K562 (cell line): ENCODE data around the gene SLC38A8. TPM values are rescaled to one million over a fixed set of nuclear protein-coding genes. Genes with fewer than 3 reads are reported as not detected.

ENCODE experiments used
- ATAC-seq: fragments of 200-7000 bp; cut with Tn5 transposase; 3 replicates; pipeline ENCODE4 v1.9.1; 2020; ENCODE audit warnings: moderate library complexity
- BruUV-seq: library from RNA; stranded (reverse); fragments of 400-500 nt; replicated peaks from 2 replicates; lab custom pipeline; 2021; lab: Mats Ljungman, UMichigan
- CTCF ChIA-PET: fragments of 300-600 bp; formaldehyde crosslinking; extraction: SDS; loops from one replicate; lab custom pipeline; 2021; ENCODE audit warnings: low intra/inter-chr PET ratio; lab: Yijun Ruan, JAX
- POLR2A ChIA-PET: fragments of 300-600, 350-650 bp; sonication (Branson Sonifier 250); formaldehyde crosslinking; extraction: SDS; loops from one replicate; lab custom pipeline; 2021; ENCODE audit warnings: antibody characterized with exemption, inconsistent platforms; lab: Yijun Ruan, JAX
- DNase-seq, 4 experiments: peaks; one replicate each; pipeline versions ENCODE4 v3.0.0 to v3.0.0-alpha.2; 2011 to 2018; ENCODE audit warnings: low spot score in 3 of 4, mixed read lengths in 3 of 4; ENCODE audit errors: extremely low read depth in 1 of 4
- FAIRE-seq: peaks from 2 replicates; lab custom pipeline; 2011; peaks lifted over from hg19 to GRCh38; lab: Jason Lieb, UNC
- H2AFZ ChIP-seq: 2 replicates; pipeline ENCODE4 v1.6.0; 2011; ENCODE audit warnings: low read depth, low read length, control low read depth, inconsistent platforms
- H3K27ac ChIP-seq: fragments of 200-600 bp; 3 replicates; pipeline ENCODE4 v1.8.0; 2011; ENCODE audit warnings: low read depth, mild to moderate bottlenecking, control low read depth, inconsistent platforms, low read length, moderate library complexity, mixed read lengths; ENCODE audit errors: extremely low read depth
- H3K27me3 ChIP-seq, 2 experiments: fragments of 300-600 bp in 1 of 2; 2 replicates in 1 of 2; 3 replicates in 1 of 2; pipeline versions ENCODE4 v1.6.0 to v1.8.0; 2011; ENCODE audit warnings: inconsistent platforms in 2 of 2, low read length in 2 of 2, mild to moderate bottlenecking in 1 of 2, mixed read lengths in 1 of 2, moderate library complexity in 1 of 2; ENCODE audit not compliant: control insufficient read depth in 2 of 2, insufficient read depth in 2 of 2
- H3K36me3 ChIP-seq: fragments of 300-600 bp; 3 replicates; pipeline ENCODE4 v1.8.0; 2011; ENCODE audit warnings: mild to moderate bottlenecking, low read length, inconsistent platforms; ENCODE audit not compliant: control insufficient read depth, insufficient read depth
- H3K4me1 ChIP-seq, 2 experiments: fragments of 200-600 bp in 1 of 2; replicated peaks in 1 of 2; 2 replicates in 1 of 2; 3 replicates in 1 of 2; pipeline versions ENCODE4 v1.5.1 to v1.8.0; 2011; ENCODE audit warnings: inconsistent platforms in 2 of 2, low read length in 2 of 2, mild to moderate bottlenecking in 1 of 2, mixed read lengths in 1 of 2, moderate library complexity in 1 of 2; ENCODE audit not compliant: control insufficient read depth in 2 of 2, insufficient read depth in 2 of 2
- H3K4me2 ChIP-seq: 2 replicates; pipeline ENCODE4 v1.6.1; 2011; ENCODE audit warnings: low read length, control low read depth, inconsistent platforms, mixed read lengths; ENCODE audit not compliant: insufficient read depth
- H3K4me3 ChIP-seq: fragments of 200-600 bp; sonication (generic), shearing (Covaris generic); 2 replicates; pipeline ENCODE4 v1.5.1; 2016; ENCODE audit warnings: control low read depth, inconsistent platforms
- H3K79me2 ChIP-seq: fragments of 200-600 bp; 3 replicates; pipeline ENCODE4 v1.8.0; 2011; ENCODE audit warnings: low read length, inconsistent platforms; ENCODE audit not compliant: control insufficient read depth, insufficient read depth
- H3K9ac ChIP-seq, 2 experiments: 2 replicates each; pipeline versions ENCODE4 v1.6.0 to v1.6.1; 2011; ENCODE audit warnings: low read depth in 2 of 2, low read length in 2 of 2, control low read depth in 1 of 2, inconsistent platforms in 1 of 2, mild to moderate bottlenecking in 1 of 2, mixed read lengths in 1 of 2; ENCODE audit not compliant: insufficient read depth in 1 of 2
- H3K9me1 ChIP-seq: one replicate; pipeline ENCODE4 v1.6.0; 2011; ENCODE audit warnings: inconsistent platforms, mild to moderate bottlenecking, low read length, moderate library complexity; ENCODE audit not compliant: control insufficient read depth, insufficient read depth
- H3K9me3 ChIP-seq: replicated peaks from 2 replicates; pipeline ENCODE4 v1.5.1; 2011; ENCODE audit warnings: low read depth, low read length, inconsistent platforms; ENCODE audit not compliant: control insufficient read depth, insufficient read depth
- H4K20me1 ChIP-seq: replicated peaks from 2 replicates; pipeline ENCODE4 v1.6.1; 2011; ENCODE audit warnings: low read length, inconsistent platforms, mixed read lengths; ENCODE audit not compliant: control insufficient read depth, insufficient read depth
- CREB1 ChIP-seq, 2 experiments: sonication (generic) in 1 of 2; formaldehyde crosslinking in 1 of 2; IDR thresholded peaks; 2 replicates each; pipeline versions ENCODE4 v1.6.1 to v1.8.0; 2012 to 2022; ENCODE audit warnings: inconsistent platforms in 1 of 2, mild to moderate bottlenecking in 1 of 2, missing genetic modification reagents in 1 of 2, moderate library complexity in 1 of 2
- DPF2 ChIP-seq: fragments of 450-650 bp; IDR thresholded peaks from 2 replicates; pipeline ENCODE4 v1.6.1; 2016
- ELK1 ChIP-seq: sonication (generic); formaldehyde crosslinking; IDR thresholded peaks from 2 replicates; pipeline ENCODE4 v1.8.1; 2022; ENCODE audit warnings: missing genetic modification reagents
- L3MBTL2 ChIP-seq: fragments of 450-650 bp; IDR thresholded peaks from 2 replicates; pipeline ENCODE4 v1.6.1; 2016; ENCODE audit warnings: mild to moderate bottlenecking, moderate library complexity
- NBN ChIP-seq: fragments of 450-650 bp; IDR thresholded peaks from 2 replicates; pipeline ENCODE4 v1.6.1; 2016; ENCODE audit warnings: low read depth, mild to moderate bottlenecking
- NCOA4 ChIP-seq: fragments of 450-650 bp; IDR thresholded peaks from 2 replicates; pipeline ENCODE4 v1.6.1; 2018; ENCODE audit warnings: mild to moderate bottlenecking; ENCODE audit not compliant: partially characterized antibody
- SIRT6 ChIP-seq: IDR thresholded peaks from one replicate; pipeline ENCODE4 v1.6.1; 2012; ENCODE audit warnings: low read depth, mild to moderate bottlenecking, control low read depth, inconsistent platforms, low read length, moderate library complexity
- SMAD4 ChIP-seq: fragments of 250-450 bp; sonication (Bioruptor Pico); conservative IDR thresholded peaks from 2 replicates; pipeline ENCODE4 v1.8.0; 2021; ENCODE audit warnings: inconsistent platforms, mild to moderate bottlenecking, moderate library complexity
- SRSF3 ChIP-seq: fragments of 200-400 bp; formaldehyde crosslinking; IDR thresholded peaks from 2 replicates; pipeline ENCODE4 v1.6.1; 2016; ENCODE audit warnings: mild to moderate bottlenecking, low read length, moderate library complexity; ENCODE audit not compliant: insufficient read depth
- ZNF436 ChIP-seq: fragments of 250-450, 450-650 bp; sonication (Bioruptor Pico); formaldehyde crosslinking; IDR thresholded peaks from 2 replicates; pipeline ENCODE4 v1.7.0; 2020; ENCODE audit warnings: mild to moderate bottlenecking
- ZNF583 ChIP-seq: fragments of 250-450 bp; sonication (Bioruptor Pico); IDR thresholded peaks from 2 replicates; pipeline ENCODE4 v1.4.0; 2020
- ZSCAN29 ChIP-seq: fragments of 450-650 bp; IDR thresholded peaks from 2 replicates; pipeline ENCODE4 v1.6.1; 2017
- WGBS: fragments of 100-300 bp; shearing (Covaris generic); methylation state at CpG from one replicate; pipeline ENCODE4 v1.1.6; 2016; ENCODE audit warnings: low coverage, mixed read lengths; ENCODE audit not compliant: insufficient coverage; ENCODE audit errors: missing lambda C conversion rate; 5-methylcytosine and 5-hydroxymethylcytosine counted together
- in situ Hi-C: fragments of 300-500 bp; cut with MboI; formaldehyde crosslinking; loops from 4 replicates; pipeline ENCODE4 v1.15.0; 2018; ENCODE audit warnings: inconsistent platforms, mixed read lengths
- intact Hi-C: fragments of 100-400 bp; cut with micrococcal nuclease; formaldehyde crosslinking; loops from 2 replicates; pipeline ENCODE4 v1.14.2; 2022
- polyA plus RNA-seq, 8 experiments: library from polyadenylated mRNA; depleted of rRNA in 4 of 8; stranded (reverse) in 5 of 8; unstranded in 3 of 8; fragments of >200 nt; fragmentation: Nextera tagmentation in 2 of 8; fragmentation: Illumina TruSeq in 1 of 8; extraction: Ambion mirVana in 2 of 8; extraction: Trizol in 1 of 8; gene quantifications; 2 replicates each; pipeline versions ENCODE4 v1.2.1 to v1.2.3, GENCODE V29; 2011 to 2014; ENCODE audit warnings: inconsistent platforms in 1 of 8, missing spikeins in 1 of 8
- total RNA-seq, 7 experiments: library from RNA; depleted of rRNA in 6 of 7; stranded (reverse); fragments of >200 nt in 6 of 7; fragmentation: Illumina TruSeq in 2 of 7; extraction: Trizol in 2 of 7; gene quantifications; 2 replicates each; pipeline versions ENCODE4 v1.2.1 to v1.2.3, GENCODE V29; 2011 to 2021; ENCODE audit warnings: low replicate concordance in 1 of 7
- TF ChIP-seq, protein P1 (sequence below): fragments of 250-450 bp; sonication (Bioruptor Pico); IDR thresholded peaks from 2 replicates; pipeline ENCODE4 v1.4.0; 2020; ENCODE audit warnings: mild to moderate bottlenecking, moderate library complexity
- TF ChIP-seq, protein P2 (sequence below): sonication (generic); formaldehyde crosslinking; IDR thresholded peaks from 2 replicates; pipeline ENCODE4 v1.8.0; 2022; ENCODE audit warnings: mild to moderate bottlenecking, low read depth, missing genetic modification reagents
- TF ChIP-seq, protein P3 (sequence below): fragments of 250-450 bp; sonication (Bioruptor Pico); IDR thresholded peaks from 2 replicates; pipeline ENCODE4 v1.4.0; 2020; ENCODE audit warnings: mild to moderate bottlenecking, moderate library complexity

Gene SLC38A8
- total and polyA plus RNA-seq, 9 of the 15 experiments (the other 6 are each of a cell fraction or from before 2014, with no cell fraction given): 0.28 TPM; not detected in 8

- in situ Hi-C loops (loop anchor here (5.0 to 10.0 kb wide), 3 partner anchors 104 to 423 kb away; no protein-coding TSS in a partner anchor), intact Hi-C loops (no loop called here)
- Histone ChIP-seq H3K36me3 (peaks cover 95% of the 10 kb centered on the region), H3K4me2 (no peak overlapping the region), H3K9me3 (no peaks in the 10 kb centered on the region), H3K27me3 (no peaks in the 10 kb centered on the region), H3K79me2 (no peaks in the 10 kb centered on the region), H4K20me1 (0 out of 2 replicates have a peak, but pooled peaks cover 3% of the 10 kb centered on the region), H3K4me3 (no peak overlapping the region), H3K9me1 (peaks cover under 1% of the 10 kb centered on the region), H3K9ac (no peak overlapping the region), H3K4me1 (peaks cover 0 to 6% of the 10 kb centered on the region in 2 experiments; a peak in 3 of 5 replicates), H2AFZ (no peak overlapping the region), H3K27ac (no peak overlapping the region)
- no TSS peak for BruUV-seq
- no peak for FAIRE-seq
- whole genome bisulfite sequencing: 96% methylated on average over 7 of the region's 7 CpGs
- DNase-seq: no peak
- ChIA-PET CTCF (no interaction called here), POLR2A (interaction anchor here (0.5 to 1.1 kb wide), 3 partner anchors 55 to 1701 kb away, joined by 3 to 4 read pairs (median 3); no protein-coding TSS in a partner anchor)
- ATAC-seq: no peak
- no peak for TF ChIP-seq ELK1 (CRISPR knock-in tag)
- no peak for TF ChIP-seq SRSF3
- TF ChIP-seq NBN: no peak
- no peak for TF ChIP-seq ZNF436
- no peak for TF ChIP-seq CREB1 (IDR thresholded peaks at IDR 0.05)
- no peak for TF ChIP-seq CREB1 (CRISPR knock-in tag; IDR thresholded peaks at IDR 0.05)
- no peak for TF ChIP-seq ZNF583
- no peak for TF ChIP-seq ZSCAN29
- TF ChIP-seq SMAD4 (CRISPR knock-in tag): no peak
- no peak for TF ChIP-seq DPF2
- TF ChIP-seq NCOA4: no peak
- TF ChIP-seq, protein P1, sequence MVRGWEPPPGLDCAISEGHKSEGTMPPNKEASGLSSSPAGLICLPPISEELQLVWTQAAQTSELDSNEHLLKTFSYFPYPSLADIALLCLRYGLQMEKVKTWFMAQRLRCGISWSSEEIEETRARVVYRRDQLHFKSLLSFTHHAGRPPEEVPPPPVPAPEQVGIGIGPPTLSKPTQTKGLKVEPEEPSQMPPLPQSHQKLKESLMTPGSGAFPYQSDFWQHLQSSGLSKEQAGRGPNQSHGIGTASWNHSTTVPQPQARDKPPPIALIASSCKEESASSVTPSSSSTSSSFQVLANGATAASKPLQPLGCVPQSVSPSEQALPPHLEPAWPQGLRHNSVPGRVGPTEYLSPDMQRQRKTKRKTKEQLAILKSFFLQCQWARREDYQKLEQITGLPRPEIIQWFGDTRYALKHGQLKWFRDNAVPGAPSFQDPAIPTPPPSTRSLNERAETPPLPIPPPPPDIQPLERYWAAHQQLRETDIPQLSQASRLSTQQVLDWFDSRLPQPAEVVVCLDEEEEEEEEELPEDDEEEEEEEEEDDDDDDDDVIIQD (CRISPR knock-in tag): no peak
- TF ChIP-seq, protein P2, sequence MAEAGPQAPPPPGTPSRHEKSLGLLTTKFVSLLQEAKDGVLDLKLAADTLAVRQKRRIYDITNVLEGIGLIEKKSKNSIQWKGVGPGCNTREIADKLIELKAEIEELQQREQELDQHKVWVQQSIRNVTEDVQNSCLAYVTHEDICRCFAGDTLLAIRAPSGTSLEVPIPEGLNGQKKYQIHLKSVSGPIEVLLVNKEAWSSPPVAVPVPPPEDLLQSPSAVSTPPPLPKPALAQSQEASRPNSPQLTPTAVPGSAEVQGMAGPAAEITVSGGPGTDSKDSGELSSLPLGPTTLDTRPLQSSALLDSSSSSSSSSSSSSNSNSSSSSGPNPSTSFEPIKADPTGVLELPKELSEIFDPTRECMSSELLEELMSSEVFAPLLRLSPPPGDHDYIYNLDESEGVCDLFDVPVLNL (CRISPR knock-in tag): no peak
- no peak for TF ChIP-seq SIRT6
- TF ChIP-seq, protein P3, sequence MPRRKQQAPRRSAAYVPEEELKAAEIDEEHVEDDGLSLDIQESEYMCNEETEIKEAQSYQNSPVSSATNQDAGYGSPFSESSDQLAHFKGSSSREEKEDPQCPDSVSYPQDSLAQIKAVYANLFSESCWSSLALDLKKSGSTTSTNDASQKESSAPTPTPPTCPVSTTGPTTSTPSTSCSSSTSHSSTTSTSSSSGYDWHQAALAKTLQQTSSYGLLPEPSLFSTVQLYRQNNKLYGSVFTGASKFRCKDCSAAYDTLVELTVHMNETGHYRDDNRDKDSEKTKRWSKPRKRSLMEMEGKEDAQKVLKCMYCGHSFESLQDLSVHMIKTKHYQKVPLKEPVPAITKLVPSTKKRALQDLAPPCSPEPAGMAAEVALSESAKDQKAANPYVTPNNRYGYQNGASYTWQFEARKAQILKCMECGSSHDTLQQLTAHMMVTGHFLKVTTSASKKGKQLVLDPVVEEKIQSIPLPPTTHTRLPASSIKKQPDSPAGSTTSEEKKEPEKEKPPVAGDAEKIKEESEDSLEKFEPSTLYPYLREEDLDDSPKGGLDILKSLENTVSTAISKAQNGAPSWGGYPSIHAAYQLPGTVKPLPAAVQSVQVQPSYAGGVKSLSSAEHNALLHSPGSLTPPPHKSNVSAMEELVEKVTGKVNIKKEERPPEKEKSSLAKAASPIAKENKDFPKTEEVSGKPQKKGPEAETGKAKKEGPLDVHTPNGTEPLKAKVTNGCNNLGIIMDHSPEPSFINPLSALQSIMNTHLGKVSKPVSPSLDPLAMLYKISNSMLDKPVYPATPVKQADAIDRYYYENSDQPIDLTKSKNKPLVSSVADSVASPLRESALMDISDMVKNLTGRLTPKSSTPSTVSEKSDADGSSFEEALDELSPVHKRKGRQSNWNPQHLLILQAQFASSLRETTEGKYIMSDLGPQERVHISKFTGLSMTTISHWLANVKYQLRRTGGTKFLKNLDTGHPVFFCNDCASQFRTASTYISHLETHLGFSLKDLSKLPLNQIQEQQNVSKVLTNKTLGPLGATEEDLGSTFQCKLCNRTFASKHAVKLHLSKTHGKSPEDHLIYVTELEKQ (CRISPR knock-in tag): no peak
- no peak for TF ChIP-seq L3MBTL2
Measured at GRCh38 chr16:84061236-84061819, 18.7 kb upstream of the SLC38A8 start.
